GM23248 (cell line): ENCODE measurements around the gene CD101.

Experiments used
- EZH2 ChIP-seq: fragments of 200-600 bp; sonication (generic); IDR thresholded peaks from 2 replicates; pipeline ENCODE4 v1.6.1; 2018; ENCODE audit warnings: antibody characterized with exemption, mild to moderate bottlenecking; ENCODE audit not compliant: insufficient read depth, poor library complexity, severe bottlenecking
- EZH2phosphoT487 ChIP-seq: fragments of 200-600 bp; sonication (generic); IDR thresholded peaks from 2 replicates; pipeline ENCODE4 v1.6.1; 2018; ENCODE audit warnings: antibody characterized with exemption, moderate library complexity, mild to moderate bottlenecking, low read depth; ENCODE audit not compliant: insufficient read depth

DNA sequence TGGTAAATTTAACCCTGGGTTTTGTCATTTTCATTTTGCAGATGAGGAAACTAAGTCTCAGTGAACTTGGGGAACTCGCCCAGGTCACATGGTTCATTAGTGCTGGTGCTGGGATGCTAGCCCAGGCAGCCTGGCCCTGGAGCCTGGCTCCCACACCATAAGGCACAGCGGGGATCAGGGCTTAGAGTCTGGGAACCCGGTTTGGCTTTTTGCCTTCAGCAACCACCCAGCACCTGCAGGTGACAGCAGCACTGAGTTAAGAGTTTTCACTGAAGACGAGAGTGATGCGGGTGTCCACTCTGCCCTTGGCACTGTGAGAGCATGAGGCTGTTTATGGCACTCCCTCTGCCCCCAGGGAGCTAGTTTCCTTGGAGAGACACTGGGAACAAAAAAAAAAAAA is 18.4 kb upstream of the CD101 start:
- TF ChIP-seq EZH2 (no peak), EZH2phosphoT487 (no peak)
